ENCODE results near the gene CAVIN2.

The CAVIN2 gene

GRCh38 chr2:191877875-191878274, 31.0 kb upstream of the CAVIN2 start:
- no peak for DNase-seq (ENCODE audit: low read depth)
- H3K4me3 ChIP-seq (ENCODE audit: low read length), result no peak overlapping the region
- no peak for TF ChIP-seq CTCF (conservative IDR thresholded peaks at IDR 0.05; ENCODE audit: low read depth, low read length)

- no peak for DNase-seq (ENCODE audit: low read depth)
- no peak for TF ChIP-seq CTCF (conservative IDR thresholded peaks at IDR 0.05; ENCODE audit: low read depth, low read length)
- H3K4me3 ChIP-seq (ENCODE audit: low read length), result no peak overlapping the region
These were observed 29.0 kb upstream of the CAVIN2 start for GRCh38 chr2:191875859-191876258.

- DNase-seq (ENCODE audit: low read depth), result no peak
- peak; percentile 42 for TF ChIP-seq CTCF (conservative IDR thresholded peaks at IDR 0.05; ENCODE audit: low read depth, low read length)
- H3K4me3 ChIP-seq (ENCODE audit: low read length), result no peak overlapping the region
These were observed 23.9 kb upstream of the CAVIN2 start for GRCh38 chr2:191870744-191871143.

- no peak overlapping the region for H3K4me3 ChIP-seq (ENCODE audit: low read length)
- no peak for DNase-seq (ENCODE audit: low read depth)
- TF ChIP-seq CTCF (conservative IDR thresholded peaks at IDR 0.05; ENCODE audit: low read depth, low read length), result no peak
These were observed 22.9 kb upstream of the CAVIN2 start for GRCh38 chr2:191869781-191870180.

- DNase-seq (ENCODE audit: low read depth), result no peak
These were observed 22.3 kb upstream of the CAVIN2 start for GRCh38 chr2:191869178-191869577.

GRCh38 chr2:191867507-191867847, 20.6 kb upstream of the CAVIN2 start:
- no peak overlapping the region for H3K4me3 ChIP-seq (ENCODE audit: low read length)
- no peak for TF ChIP-seq CTCF (conservative IDR thresholded peaks at IDR 0.05; ENCODE audit: low read depth, low read length)
- DNase-seq (ENCODE audit: low read depth), result no peak

More at GRCh38 chr2:191869178-191869577, 22.3 kb upstream of the CAVIN2 start:
- H3K4me3 ChIP-seq (ENCODE audit: low read length), result no peak overlapping the region
- TF ChIP-seq CTCF (conservative IDR thresholded peaks at IDR 0.05; ENCODE audit: low read depth, low read length), result peak; percentile 45

- no peak overlapping the region for H3K4me3 ChIP-seq (ENCODE audit: low read length)
- TF ChIP-seq CTCF (conservative IDR thresholded peaks at IDR 0.05; ENCODE audit: low read depth, low read length), result no peak
- peak; percentile 81 for DNase-seq (ENCODE audit: low read depth)
These were observed 20.0 kb upstream of the CAVIN2 start for GRCh38 chr2:191866675-191867506.

Measured in retinal pigment epithelial cell (primary cell).